DND-41 (cell line): ENCODE measurements around the gene FLT3.
"Not testable (repeated sequence)": the region's sequence is repeated elsewhere in the genome, so short reads cannot be mapped to it uniquely, and the experiment has no call there.

Source experiments
- ATAC-seq: fragments of 200-7000 bp; cut with Tn5 transposase; 3 replicates; pipeline ENCODE4 v1.9.1; 2021; ENCODE audit warnings: low read depth; ENCODE audit not compliant: insufficient read depth
- DNase-seq: peaks from one replicate; pipeline ENCODE4 v3.0.0-alpha.2; 2020
- H2AFZ ChIP-seq: 2 replicates; pipeline ENCODE4 v1.6.0; 2012; ENCODE audit warnings: low read depth, low read length
- H3K27ac ChIP-seq: 2 replicates; pipeline ENCODE4 v1.5.1; 2012; ENCODE audit warnings: low read length, inconsistent platforms
- H3K27me3 ChIP-seq: fragments of 200-600 bp; sonication (generic); 2 replicates; pipeline ENCODE4 v1.6.0; 2012; ENCODE audit warnings: low read length, mild to moderate bottlenecking, inconsistent platforms; ENCODE audit not compliant: insufficient read depth, poor library complexity
- H3K36me3 ChIP-seq: 2 replicates; pipeline ENCODE4 v1.5.1; 2012; ENCODE audit warnings: low read length, inconsistent platforms; ENCODE audit not compliant: insufficient read depth
- H3K4me1 ChIP-seq: 2 replicates; pipeline ENCODE4 v1.5.1; 2012; ENCODE audit warnings: mild to moderate bottlenecking, low read length; ENCODE audit not compliant: insufficient read depth
- H3K4me2 ChIP-seq: 2 replicates; pipeline ENCODE4 v1.6.0; 2012; ENCODE audit warnings: mild to moderate bottlenecking, moderate library complexity, low read length, inconsistent platforms; ENCODE audit not compliant: insufficient read depth
- H3K4me3 ChIP-seq, 2 experiments: fragments of 200-600 bp in 1 of 2; shearing (Covaris generic) in 1 of 2; 2 replicates each; pipeline ENCODE4 v1.5.1; 2012 to 2016; ENCODE audit warnings: inconsistent platforms in 2 of 2, low read length in 2 of 2, mild to moderate bottlenecking in 2 of 2, low read depth in 1 of 2, moderate library complexity in 1 of 2
- H3K79me2 ChIP-seq: 2 replicates; pipeline ENCODE4 v1.6.0; 2012; ENCODE audit warnings: low read length, inconsistent platforms; ENCODE audit not compliant: insufficient read depth
- H3K9ac ChIP-seq: 2 replicates; pipeline ENCODE4 v1.6.0; 2012; ENCODE audit warnings: low read depth, mild to moderate bottlenecking, inconsistent platforms, low read length, moderate library complexity
- H3K9me3 ChIP-seq: 2 replicates; pipeline ENCODE4 v1.5.1; 2012; ENCODE audit warnings: low read length, moderate library complexity, mild to moderate bottlenecking, inconsistent platforms; ENCODE audit not compliant: insufficient read depth, severe bottlenecking
- H4K20me1 ChIP-seq: 2 replicates; pipeline ENCODE4 v1.6.0; 2012; ENCODE audit warnings: low read length; ENCODE audit not compliant: insufficient read depth
- EZH2 ChIP-seq: IDR thresholded peaks from 3 replicates; pipeline ENCODE4 v1.6.1; 2012; ENCODE audit warnings: borderline replicate concordance, low read depth, mild to moderate bottlenecking, moderate library complexity, low read length, inconsistent platforms; ENCODE audit not compliant: severe bottlenecking
- TF ChIP-seq, protein P1 (sequence below): IDR thresholded peaks from 2 replicates; pipeline ENCODE4 v1.5.1; 2012; ENCODE audit warnings: borderline replicate concordance, low read length, moderate library complexity, mild to moderate bottlenecking; ENCODE audit not compliant: poor library complexity, severe bottlenecking; ENCODE audit errors: extremely low read depth

Gene FLT3

DNA sequence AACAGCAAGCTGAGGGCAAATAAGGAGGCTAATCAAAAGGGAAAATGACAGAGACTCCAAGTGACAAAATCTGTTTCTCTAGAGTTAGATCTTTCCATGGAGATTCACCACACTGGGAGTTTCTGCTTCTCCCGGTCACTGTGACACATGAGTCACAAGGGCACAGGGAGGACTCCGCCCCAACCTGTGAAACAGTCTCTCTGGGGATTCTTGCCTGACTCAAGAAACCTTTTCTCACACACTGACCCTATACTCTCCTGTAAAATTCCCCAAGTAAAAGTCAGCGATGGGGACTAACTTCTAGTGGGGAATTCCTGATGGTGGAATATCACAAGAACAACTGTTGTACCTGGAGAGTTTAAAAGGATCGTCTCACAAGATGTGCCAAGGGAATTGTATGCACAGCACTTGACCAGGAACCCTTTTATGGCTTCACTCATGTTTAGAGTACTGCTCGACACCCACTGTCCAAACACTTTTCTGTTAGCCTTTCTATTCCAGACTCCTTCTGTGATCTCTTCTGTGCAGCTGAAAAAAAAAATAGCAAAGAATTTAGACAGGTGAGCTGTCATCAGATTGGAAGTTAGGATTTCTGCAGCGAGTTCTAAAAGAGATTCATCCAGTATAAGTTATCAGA, 65.1 kb downstream of the FLT3 start:
- Histone ChIP-seq H3K9me3 (no peaks in the 10 kb centered on the region), H3K27ac (no peak overlapping the region), H3K36me3 (no peaks in the 10 kb centered on the region), H3K4me3 (no peak overlapping the region), H3K79me2 (no peaks in the 10 kb centered on the region), H3K9ac (no peak overlapping the region), H4K20me1 (no peaks in the 10 kb centered on the region), H2AFZ (no peak overlapping the region), H3K27me3 (no peaks in the 10 kb centered on the region), H3K4me2 (no peak overlapping the region), H3K4me1 (peaks cover 8% of the 10 kb centered on the region; the same call in 1 of the 2 replicates)
- no peak for ATAC-seq
- no peak for DNase-seq
- no peak for TF ChIP-seq EZH2
- TF ChIP-seq, protein P1, sequence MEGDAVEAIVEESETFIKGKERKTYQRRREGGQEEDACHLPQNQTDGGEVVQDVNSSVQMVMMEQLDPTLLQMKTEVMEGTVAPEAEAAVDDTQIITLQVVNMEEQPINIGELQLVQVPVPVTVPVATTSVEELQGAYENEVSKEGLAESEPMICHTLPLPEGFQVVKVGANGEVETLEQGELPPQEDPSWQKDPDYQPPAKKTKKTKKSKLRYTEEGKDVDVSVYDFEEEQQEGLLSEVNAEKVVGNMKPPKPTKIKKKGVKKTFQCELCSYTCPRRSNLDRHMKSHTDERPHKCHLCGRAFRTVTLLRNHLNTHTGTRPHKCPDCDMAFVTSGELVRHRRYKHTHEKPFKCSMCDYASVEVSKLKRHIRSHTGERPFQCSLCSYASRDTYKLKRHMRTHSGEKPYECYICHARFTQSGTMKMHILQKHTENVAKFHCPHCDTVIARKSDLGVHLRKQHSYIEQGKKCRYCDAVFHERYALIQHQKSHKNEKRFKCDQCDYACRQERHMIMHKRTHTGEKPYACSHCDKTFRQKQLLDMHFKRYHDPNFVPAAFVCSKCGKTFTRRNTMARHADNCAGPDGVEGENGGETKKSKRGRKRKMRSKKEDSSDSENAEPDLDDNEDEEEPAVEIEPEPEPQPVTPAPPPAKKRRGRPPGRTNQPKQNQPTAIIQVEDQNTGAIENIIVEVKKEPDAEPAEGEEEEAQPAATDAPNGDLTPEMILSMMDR: no peak

DNA sequence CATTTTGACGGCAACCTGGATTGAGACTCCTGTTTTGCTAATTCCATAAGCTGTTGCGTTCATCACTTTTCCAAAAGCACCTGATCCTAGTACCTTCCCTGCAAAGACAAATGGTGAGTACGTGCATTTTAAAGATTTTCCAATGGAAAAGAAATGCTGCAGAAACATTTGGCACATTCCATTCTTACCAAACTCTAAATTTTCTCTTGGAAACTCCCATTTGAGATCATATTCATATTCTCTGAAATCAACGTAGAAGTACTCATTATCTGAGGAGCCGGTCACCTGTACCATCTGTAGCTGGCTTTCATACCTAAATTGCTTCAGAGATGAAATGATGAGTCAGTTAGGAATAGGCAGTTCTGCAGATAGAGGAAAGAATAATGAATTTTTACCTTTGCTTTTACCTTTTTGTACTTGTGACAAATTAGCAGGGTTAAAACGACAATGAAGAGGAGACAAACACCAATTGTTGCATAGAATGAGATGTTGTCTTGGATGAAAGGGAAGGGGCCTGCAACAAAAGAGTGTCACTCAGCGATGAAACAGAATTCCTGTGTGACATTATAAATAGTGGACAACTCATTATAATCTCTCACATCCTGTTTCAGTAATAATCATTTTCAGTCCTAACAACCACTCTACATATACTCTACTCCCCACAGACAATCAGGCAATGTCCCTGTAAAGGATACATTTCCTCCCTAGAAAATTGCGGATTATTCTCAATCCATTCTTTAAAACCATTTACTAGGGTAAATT, 66.3 kb downstream of the FLT3 start:
- no peaks in the 10 kb centered on the region for H3K36me3 ChIP-seq
- DNase-seq (no peak), ATAC-seq (no peak)
- no peak overlapping the region for H3K4me3 ChIP-seq
- no peak overlapping the region for H3K4me2 ChIP-seq
- no peaks in the 10 kb centered on the region for H3K79me2 ChIP-seq
- H3K9ac ChIP-seq: no peak overlapping the region
- H3K27ac ChIP-seq: no peak overlapping the region
- H3K4me1 ChIP-seq: peaks cover 8% of the 10 kb centered on the region; the same call in 1 of the 2 replicates
- H3K27me3 ChIP-seq: no peaks in the 10 kb centered on the region
- TF ChIP-seq EZH2: no peak
- TF ChIP-seq, protein P1: no peak
- H2AFZ ChIP-seq: no peak overlapping the region
- no peaks in the 10 kb centered on the region for H3K9me3 ChIP-seq
- no peaks in the 10 kb centered on the region for H4K20me1 ChIP-seq

DNA sequence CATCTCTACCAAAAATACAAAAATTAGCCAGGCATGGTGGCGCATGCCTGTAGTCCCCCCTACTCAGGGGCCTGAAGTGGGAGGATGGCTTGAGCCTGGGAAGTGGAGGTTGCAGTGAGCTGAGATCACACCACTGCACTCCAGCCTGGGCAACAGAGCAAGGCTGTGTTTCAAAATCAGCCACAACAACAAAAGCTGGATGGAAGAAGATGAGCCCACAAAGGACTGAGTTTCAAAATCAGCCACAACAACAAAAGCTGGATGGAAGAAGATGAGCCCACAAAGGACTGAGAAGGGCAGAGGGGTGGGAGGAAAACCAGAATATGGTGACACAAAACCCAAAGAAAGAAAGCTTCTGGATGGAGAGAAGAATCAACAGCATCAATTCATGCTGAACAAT, 67.9 kb downstream of the FLT3 start:
- not testable (repeated sequence) for H3K4me2 ChIP-seq, DNase-seq, H2AFZ ChIP-seq, H3K36me3 ChIP-seq, H4K20me1 ChIP-seq, H3K79me2 ChIP-seq, H3K9ac ChIP-seq, H3K9me3 ChIP-seq, H3K4me3 ChIP-seq, H3K4me1 ChIP-seq, ATAC-seq, H3K27me3 ChIP-seq, H3K27ac ChIP-seq

DNA sequence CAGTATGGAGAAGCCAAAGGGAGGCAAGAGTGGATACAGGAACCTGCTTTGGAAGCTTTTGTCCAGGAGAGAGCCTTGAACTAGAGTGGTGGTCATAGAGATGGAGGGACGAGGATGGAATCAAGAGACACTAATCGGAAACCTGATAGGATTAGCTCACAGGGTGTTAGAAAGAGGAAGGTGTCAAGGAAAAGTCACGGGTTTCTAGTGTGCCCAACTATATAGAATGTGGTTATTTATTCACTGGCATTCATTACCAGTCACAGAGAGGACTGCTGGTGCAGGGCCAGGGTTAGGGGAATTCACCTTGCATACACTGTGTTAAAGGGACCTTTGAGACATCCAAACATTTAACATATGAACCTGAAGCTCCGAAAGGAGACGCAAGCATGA, 68.5 kb downstream of the FLT3 start:
- H3K4me1 ChIP-seq: no peaks in the 10 kb centered on the region
- no peak overlapping the region for H3K4me2 ChIP-seq
- DNase-seq: no peak
- no peak for TF ChIP-seq EZH2
- TF ChIP-seq, protein P1: no peak
- H3K27ac ChIP-seq: no peak overlapping the region
- no peak for ATAC-seq
- no peak overlapping the region for H2AFZ ChIP-seq
- no peak overlapping the region for H3K9ac ChIP-seq
- no peaks in the 10 kb centered on the region for H4K20me1 ChIP-seq
- H3K79me2 ChIP-seq: no peaks in the 10 kb centered on the region
- H3K36me3 ChIP-seq: no peaks in the 10 kb centered on the region
- no peak overlapping the region for H3K4me3 ChIP-seq
- H3K27me3 ChIP-seq: peaks cover 4% of the 10 kb centered on the region
- no peaks in the 10 kb centered on the region for H3K9me3 ChIP-seq
